Endothelial cell of umbilical vein (primary cell): ENCODE results near the gene HBA2. TPM values are rescaled to one million over a fixed set of nuclear protein-coding genes. Genes with fewer than 3 reads are reported as not detected.

Experiments
- BruUV-seq: library from RNA; stranded (reverse); fragments of 400-500 nt; replicated peaks from 2 replicates; lab custom pipeline; 2021; lab: Mats Ljungman, UMichigan
- CTCF ChIA-PET: fragments of 300-600, 350-600 bp; sonication (Branson Sonifier 250); formaldehyde crosslinking; loops from one replicate; lab custom pipeline; 2021; ENCODE audit warnings: antibody characterized with exemption, inconsistent platforms; lab: Charles Lee
- POLR2A ChIA-PET: fragments of 300-600, 350-600 bp; sonication (Branson Sonifier 250); formaldehyde crosslinking; loops from one replicate; lab custom pipeline; 2021; ENCODE audit warnings: antibody characterized with exemption, inconsistent platforms; lab: Charles Lee
- DNase-seq: peaks from one replicate; pipeline ENCODE4 v3.0.0-alpha.2; 2011; ENCODE audit warnings: low read depth, low spot score
- FAIRE-seq: peaks from 2 replicates; lab custom pipeline; 2011; peaks lifted over from hg19 to GRCh38; lab: Jason Lieb, UNC
- H2AFZ ChIP-seq: 2 replicates; pipeline ENCODE4 v1.6.0; 2012; ENCODE audit warnings: low read depth, low read length, control low read depth, inconsistent platforms
- H3K27ac ChIP-seq: 2 replicates; pipeline ENCODE4 v1.5.1; 2011; ENCODE audit warnings: low read depth, mild to moderate bottlenecking, control low read depth, low read length, moderate library complexity; ENCODE audit not compliant: insufficient read depth
- H3K27me3 ChIP-seq, 2 experiments: 2 replicates each; pipeline versions ENCODE4 v1.6.0 to v1.6.1; 2011; ENCODE audit warnings: low read length in 2 of 2, mixed read lengths in 1 of 2; ENCODE audit not compliant: control insufficient read depth in 2 of 2, insufficient read depth in 2 of 2
- H3K36me3 ChIP-seq, 2 experiments: 2 replicates in 1 of 2; 3 replicates in 1 of 2; pipeline ENCODE4 v1.5.1; 2011; ENCODE audit warnings: low read length in 2 of 2, mild to moderate bottlenecking in 1 of 2, moderate library complexity in 1 of 2; ENCODE audit not compliant: control insufficient read depth in 2 of 2, insufficient read depth in 2 of 2; ENCODE audit errors: extremely low read depth in 1 of 2
- H3K4me1 ChIP-seq: 3 replicates; pipeline ENCODE4 v1.5.1; 2011; ENCODE audit warnings: mild to moderate bottlenecking, low read length; ENCODE audit not compliant: control insufficient read depth, insufficient read depth; ENCODE audit errors: extremely low read depth
- H3K4me2 ChIP-seq: 2 replicates; pipeline ENCODE4 v1.6.1; 2011; ENCODE audit warnings: low read length, control low read depth, mixed read lengths; ENCODE audit not compliant: insufficient read depth
- H3K4me3 ChIP-seq, 3 experiments: fragments of 200-600 bp in 1 of 3; sonication (generic), shearing (Covaris generic) in 1 of 3; replicated peaks in 1 of 3; 2 replicates each; pipeline ENCODE4 v1.5.1; 2011 to 2016; ENCODE audit warnings: control low read depth in 3 of 3, low read length in 3 of 3, mild to moderate bottlenecking in 2 of 3, inconsistent platforms in 1 of 3, low read depth in 1 of 3, moderate library complexity in 1 of 3; ENCODE audit not compliant: insufficient read depth in 1 of 3
- H3K79me2 ChIP-seq: 2 replicates; pipeline ENCODE4 v1.6.0; 2012; ENCODE audit warnings: low read length, inconsistent platforms; ENCODE audit not compliant: control insufficient read depth, insufficient read depth
- H3K9ac ChIP-seq: replicated peaks from 2 replicates; pipeline ENCODE3; 2011; ENCODE audit warnings: low read length, control low read depth; ENCODE audit not compliant: insufficient read depth; ENCODE audit errors: extremely low read depth
- H3K9me1 ChIP-seq: replicated peaks from 3 replicates; pipeline ENCODE4 v1.6.0; 2011; ENCODE audit warnings: mild to moderate bottlenecking, low read length; ENCODE audit not compliant: control insufficient read depth, insufficient read depth; ENCODE audit errors: extremely low read depth
- H3K9me3 ChIP-seq: replicated peaks from 2 replicates; pipeline ENCODE4 v1.5.1; 2012; ENCODE audit warnings: low read length, inconsistent platforms; ENCODE audit not compliant: control insufficient read depth, insufficient read depth
- H4K20me1 ChIP-seq: replicated peaks from 2 replicates; pipeline ENCODE3; 2011; ENCODE audit warnings: mild to moderate bottlenecking, low read length; ENCODE audit not compliant: control insufficient read depth, insufficient read depth; ENCODE audit errors: extremely low read depth
- CTCF ChIP-seq, 2 donors: IDR thresholded peaks; 1 replicate in 1 of 2; 2 replicates in 1 of 2; pipeline ENCODE4 v1.5.1; 2011; ENCODE audit warnings: low read length in 2 of 2, mild to moderate bottlenecking in 2 of 2, moderate library complexity in 2 of 2, control low read depth in 1 of 2, inconsistent platforms in 1 of 2, low read depth in 1 of 2; ENCODE audit not compliant: insufficient read depth in 1 of 2; ENCODE audit errors: extremely low read depth in 1 of 2
- EZH2 ChIP-seq: IDR thresholded peaks from 2 replicates; pipeline ENCODE4 v1.6.1; 2012; ENCODE audit warnings: borderline replicate concordance, low read depth, mild to moderate bottlenecking, moderate library complexity, low read length, inconsistent platforms; ENCODE audit not compliant: severe bottlenecking
- FOS ChIP-seq: IDR thresholded peaks from 2 replicates; pipeline ENCODE4 v1.6.1; 2011; ENCODE audit warnings: mild to moderate bottlenecking, low read length, moderate library complexity, borderline replicate concordance; ENCODE audit not compliant: insufficient read depth
- GATA2 ChIP-seq: IDR thresholded peaks from 2 replicates; pipeline ENCODE4 v1.7.0; 2011; ENCODE audit warnings: low read depth, mild to moderate bottlenecking, moderate library complexity, mixed read lengths, low read length; ENCODE audit not compliant: insufficient read length, insufficient read depth
- JUN ChIP-seq: IDR thresholded peaks from 2 replicates; pipeline ENCODE4 v1.6.1; 2011; ENCODE audit warnings: borderline replicate concordance, low read depth; ENCODE audit not compliant: insufficient read length, insufficient read depth
- MAX ChIP-seq: IDR thresholded peaks from 2 replicates; pipeline ENCODE4 v1.6.1; 2011; ENCODE audit not compliant: insufficient read depth, insufficient read length
- MYC ChIP-seq: IDR thresholded peaks from one replicate; pipeline ENCODE4 v1.6.1; 2011; ENCODE audit warnings: mild to moderate bottlenecking, low read depth, low read length
- POLR2A ChIP-seq: IDR thresholded peaks from 2 replicates; pipeline ENCODE4 v1.6.1; 2012; ENCODE audit warnings: low read depth, mild to moderate bottlenecking, control low read depth, low read length
- POLR2AphosphoS5 ChIP-seq: IDR thresholded peaks from 2 replicates; pipeline ENCODE4 v1.6.1; 2012; ENCODE audit warnings: low read depth, mild to moderate bottlenecking, control low read depth, low read length, moderate library complexity; ENCODE audit not compliant: insufficient read depth
- dilution Hi-C: fragments of 300-500 bp; cut with MboI; formaldehyde crosslinking; loops from one replicate; pipeline ENCODE4 v1.15.0; 2019; ENCODE audit warnings: low sequenced_read_pairs; ENCODE audit not compliant: extremely low pct_ligation_motif_present
- intact Hi-C: fragments of 100-400 bp; cut with micrococcal nuclease; formaldehyde crosslinking; loops from one replicate; pipeline ENCODE4 v1.10.0; 2022
- polyA plus RNA-seq, 4 experiments: library from polyadenylated mRNA; depleted of rRNA in 3 of 4; stranded (reverse) in 3 of 4; unstranded in 1 of 4; fragments of >200 nt; gene quantifications; 2 replicates each; pipeline versions ENCODE4 v1.2.1 to v1.2.3, GENCODE V29; 2011 to 2012; ENCODE audit warnings: missing spikeins in 1 of 4
- total RNA-seq: library from RNA; stranded (reverse); gene quantifications from 2 replicates; pipeline ENCODE4 v1.2.3, GENCODE V29; 2021

Gene HBA2
- total and polyA plus RNA-seq, 2 donors (not counting 3 experiments of a cell fraction or from before 2014, with no cell fraction given) = not detected

- Histone ChIP-seq H2AFZ (no peak overlapping the region), H3K36me3 (no peaks in the 10 kb centered on the region), H3K4me3 (no peak overlapping the region), H3K79me2 (no peaks in the 10 kb centered on the region), H3K4me2 (no peak overlapping the region), H3K9ac (no peak overlapping the region), H3K27ac (no peak overlapping the region), H3K9me1 (no peaks in the 10 kb centered on the region), H4K20me1 (no peaks in the 10 kb centered on the region), H3K27me3 (peaks cover 46% of the 10 kb centered on the region in 2 experiments), H3K4me1 (no peaks in the 10 kb centered on the region), H3K9me3 (no peaks in the 10 kb centered on the region)
- ChIA-PET CTCF (interaction anchor here (0.9 to 1.9 kb wide), 3 partner anchors 25 to 72 kb away, joined by 4 to 7 read pairs (median 4); no protein-coding TSS in a partner anchor), POLR2A (no interaction called here)
- BruUV-seq = no TSS peak
- DNase-seq (no peak), FAIRE-seq (no peak)
- intact Hi-C loops = no loop called here
- dilution Hi-C loops = no loop called here
- no peak for TF ChIP-seq MAX
- TF ChIP-seq EZH2 = no peak
Measured at GRCh38 chr16:168424-168823, 4.3 kb upstream of the HBA2 start.

- dilution Hi-C loops (no loop called here), intact Hi-C loops (no loop called here)
- Histone ChIP-seq H3K4me3 (no peak overlapping the region), H4K20me1 (no peaks in the 10 kb centered on the region), H3K9ac (no peak overlapping the region), H3K9me3 (no peaks in the 10 kb centered on the region), H3K79me2 (no peaks in the 10 kb centered on the region), H3K27ac (no peak overlapping the region), H3K9me1 (no peaks in the 10 kb centered on the region), H3K4me1 (no peaks in the 10 kb centered on the region), H3K36me3 (no peaks in the 10 kb centered on the region), H2AFZ (no peak overlapping the region), H3K27me3 (peaks cover 47 to 48% of the 10 kb centered on the region in 2 experiments), H3K4me2 (no peak overlapping the region)
- no peak for TF ChIP-seq MYC
- TF ChIP-seq JUN = no peak
- TF ChIP-seq CTCF (IDR thresholded peaks at IDR 0.05; ENCODE audit: extremely low read depth in 1 of 2, insufficient read depth in 1 of 2, low read depth in 1 of 2, low read length in 2 of 2) = no peak
- TF ChIP-seq EZH2 = no peak
- TF ChIP-seq POLR2AphosphoS5 = no peak
- no peak for TF ChIP-seq POLR2A
- TF ChIP-seq GATA2 = no peak
- no peak for TF ChIP-seq FOS
- no peak for TF ChIP-seq MAX
- no peak for FAIRE-seq
- DNase-seq = no peak
- no TSS peak for BruUV-seq
- POLR2A ChIA-PET = no interaction called here
- CTCF ChIA-PET = interaction anchor here (0.8 to 1.6 kb wide), 2 partner anchors 62 to 233 kb away, joined by 3 to 7 read pairs; partner anchors contain the start of gene DECR2
Measured at GRCh38 chr16:169014-169413, 3.7 kb upstream of the HBA2 start.
